ENCODE results near the gene ALDH3A2.

The ALDH3A2 gene

GRCh38 chr17:19709841-19710240 is 61.3 kb downstream of the ALDH3A2 start:
- TF ChIP-seq, protein P1, sequence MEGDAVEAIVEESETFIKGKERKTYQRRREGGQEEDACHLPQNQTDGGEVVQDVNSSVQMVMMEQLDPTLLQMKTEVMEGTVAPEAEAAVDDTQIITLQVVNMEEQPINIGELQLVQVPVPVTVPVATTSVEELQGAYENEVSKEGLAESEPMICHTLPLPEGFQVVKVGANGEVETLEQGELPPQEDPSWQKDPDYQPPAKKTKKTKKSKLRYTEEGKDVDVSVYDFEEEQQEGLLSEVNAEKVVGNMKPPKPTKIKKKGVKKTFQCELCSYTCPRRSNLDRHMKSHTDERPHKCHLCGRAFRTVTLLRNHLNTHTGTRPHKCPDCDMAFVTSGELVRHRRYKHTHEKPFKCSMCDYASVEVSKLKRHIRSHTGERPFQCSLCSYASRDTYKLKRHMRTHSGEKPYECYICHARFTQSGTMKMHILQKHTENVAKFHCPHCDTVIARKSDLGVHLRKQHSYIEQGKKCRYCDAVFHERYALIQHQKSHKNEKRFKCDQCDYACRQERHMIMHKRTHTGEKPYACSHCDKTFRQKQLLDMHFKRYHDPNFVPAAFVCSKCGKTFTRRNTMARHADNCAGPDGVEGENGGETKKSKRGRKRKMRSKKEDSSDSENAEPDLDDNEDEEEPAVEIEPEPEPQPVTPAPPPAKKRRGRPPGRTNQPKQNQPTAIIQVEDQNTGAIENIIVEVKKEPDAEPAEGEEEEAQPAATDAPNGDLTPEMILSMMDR (IDR thresholded peaks at IDR 0.05; ENCODE audit: low read depth, low read length) = no peak
- no peak overlapping the region for H3K4me3 ChIP-seq (ENCODE audit: low read depth, low read length)

DNA sequence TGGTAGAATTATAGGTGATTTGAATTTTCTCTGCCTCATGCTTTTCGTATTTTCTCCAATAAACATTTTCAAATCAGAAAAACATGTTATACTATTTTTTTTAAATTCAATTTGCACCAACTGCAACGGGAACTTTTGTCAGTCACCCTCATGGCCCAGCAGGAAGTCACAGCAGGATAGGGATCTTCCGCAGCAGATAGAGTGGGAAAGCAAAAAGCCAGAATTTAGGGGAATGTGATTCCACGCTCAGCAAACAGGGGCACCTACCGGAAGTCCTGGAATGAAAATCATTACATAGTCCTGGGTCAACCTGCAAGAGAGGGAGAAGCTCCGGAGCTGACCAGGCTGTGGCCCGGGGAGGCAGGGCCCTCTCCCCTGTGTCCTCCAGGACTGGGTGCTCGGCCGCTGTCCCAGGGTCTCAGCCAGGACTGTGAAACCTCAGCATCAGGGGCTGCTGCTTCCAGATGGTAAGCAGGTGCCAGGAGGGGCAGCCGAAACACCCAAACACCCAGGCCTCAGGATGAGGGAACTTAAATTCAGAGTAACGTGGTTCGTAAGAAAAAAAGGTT is 64.0 kb downstream of the ALDH3A2 start:
- TF ChIP-seq, protein P1 (IDR thresholded peaks at IDR 0.05; ENCODE audit: low read depth, low read length) = no peak
- no peak overlapping the region for H3K4me3 ChIP-seq (ENCODE audit: low read depth, low read length)

- TF ChIP-seq, protein P1 (IDR thresholded peaks at IDR 0.05; ENCODE audit: low read depth, low read length) = no peak
- no peak overlapping the region for H3K4me3 ChIP-seq (ENCODE audit: low read depth, low read length)
Measured at GRCh38 chr17:19713462-19713861, 64.9 kb downstream of the ALDH3A2 start.

DNA sequence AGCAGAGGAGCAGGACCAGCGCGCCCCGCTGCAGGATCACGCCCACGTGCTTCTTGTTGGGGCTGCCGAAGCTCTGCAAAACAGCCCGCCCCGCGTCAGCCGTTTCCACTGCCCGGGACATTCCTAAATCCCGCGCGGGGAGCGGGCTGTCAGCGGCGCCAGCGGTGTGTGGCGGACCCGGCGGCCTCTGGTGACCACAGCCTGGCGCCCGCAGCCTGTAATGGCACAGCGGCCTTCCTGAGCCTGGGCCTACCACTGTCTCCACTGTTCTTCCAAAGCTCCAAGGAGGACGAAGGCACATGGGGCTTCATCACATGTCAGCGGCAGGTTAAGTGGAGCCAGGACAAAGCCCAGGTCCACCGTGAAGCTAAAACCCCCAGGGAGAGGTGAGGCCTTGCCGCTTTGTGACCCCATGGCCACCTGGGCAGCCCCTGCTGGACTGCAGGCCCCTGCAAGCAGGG is 65.4 kb downstream of the ALDH3A2 start:
- TF ChIP-seq, protein P1 (IDR thresholded peaks at IDR 0.05; ENCODE audit: low read depth, low read length) = no peak
- H3K4me3 ChIP-seq (ENCODE audit: low read depth, low read length) = no peak overlapping the region

DNA sequence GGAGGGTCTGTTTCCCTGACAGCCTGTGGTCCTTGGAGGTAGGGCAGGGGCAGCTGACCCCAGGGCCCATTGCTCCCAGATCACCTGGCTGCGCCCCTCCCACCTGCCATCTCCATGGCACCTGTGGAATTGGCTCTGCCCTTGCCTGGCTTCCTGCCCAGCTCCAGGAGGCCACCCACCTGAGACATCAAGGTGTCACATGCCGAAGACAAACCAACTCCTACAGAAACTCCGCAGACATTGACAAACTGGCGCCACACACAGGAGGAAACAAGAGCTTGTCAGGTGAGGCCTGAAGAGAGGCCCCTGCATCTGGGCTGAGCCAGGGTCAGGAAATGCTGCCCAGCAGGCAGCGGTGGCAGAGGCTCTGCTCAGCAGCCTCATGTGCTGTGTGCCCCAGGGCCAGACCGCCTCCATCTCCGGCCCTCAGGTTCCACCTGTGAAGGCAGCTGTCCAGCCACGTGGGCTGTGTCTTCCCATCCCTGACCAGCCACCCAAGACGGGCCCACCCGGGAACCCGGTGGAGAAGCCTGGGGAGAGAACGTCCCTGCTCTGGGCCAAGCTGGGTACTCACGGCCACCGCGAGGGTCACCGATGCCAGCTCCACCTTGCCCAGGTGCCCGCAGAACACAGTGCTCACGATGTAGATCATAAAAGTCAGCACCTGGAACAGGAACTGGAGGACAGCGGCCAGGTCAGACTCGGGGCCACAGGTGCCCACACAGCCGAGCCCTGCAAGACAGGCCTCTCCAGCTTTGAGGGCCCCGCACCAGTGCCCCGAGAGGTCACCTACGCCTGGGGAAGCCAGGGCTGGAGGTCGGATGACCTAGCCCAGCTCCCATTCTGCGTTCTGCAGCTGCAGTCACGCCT is 66.2 kb downstream of the ALDH3A2 start:
- TF ChIP-seq, protein P1 (IDR thresholded peaks at IDR 0.05; ENCODE audit: low read depth, low read length) = no peak
- no peak overlapping the region for H3K4me3 ChIP-seq (ENCODE audit: low read depth, low read length)

- no peak within 1 kb of the TSS for H3K4me3 ChIP-seq (ENCODE audit: low read depth, low read length)
- TF ChIP-seq, protein P1 (IDR thresholded peaks at IDR 0.05; ENCODE audit: low read depth, low read length) = no peak
Measured at GRCh38 chr17:19716108-19717030, 67.8 kb downstream of the ALDH3A2 start, which contains the start of gene SLC47A2. SLC47A2 (minus strand) TSS chr17:19716584; CDS start chr17:19716555, 29 bp downstream.
